Sigmoid colon (tissue), 7 donors: Measurements from ENCODE around the gene SH3BP5. TPM values are rescaled to one million over a fixed set of nuclear protein-coding genes. Genes with fewer than 3 reads are reported as not detected.
A peak's percentile ranks its signal among the peaks of the same experiment; 100 is the strongest.

Source experiments
- DNase-seq: peaks from one replicate; pipeline ENCODE4 v3.0.0-alpha.2; 2019
- H3K27ac ChIP-seq, 4 donors: fragments of 200-600 bp; sonication (generic); one replicate each; pipeline ENCODE4 v1.5.1; 2016 to 2019; ENCODE audit warnings: mild to moderate bottlenecking in 1 of 4
- H3K27me3 ChIP-seq, 3 donors: fragments of 200-600 bp; sonication (generic); one replicate each; pipeline ENCODE4 v1.5.1; 2019; ENCODE audit warnings: mild to moderate bottlenecking in 1 of 3
- H3K36me3 ChIP-seq, 4 donors: fragments of 200-600 bp; sonication (generic); one replicate each; pipeline ENCODE4 v1.5.1; 2016 to 2019
- H3K4me1 ChIP-seq, 4 donors: fragments of 200-600 bp; sonication (generic); one replicate each; pipeline ENCODE4 v1.5.1; 2017 to 2019
- H3K4me3 ChIP-seq, 4 donors: fragments of 200-600 bp; sonication (generic); one replicate each; pipeline ENCODE4 v1.5.1; 2017 to 2019; ENCODE audit warnings: mild to moderate bottlenecking in 2 of 4, moderate library complexity in 1 of 4
- H3K9me3 ChIP-seq, 4 donors: fragments of 200-600 bp in 3 of 4; sonication (generic) in 3 of 4; one replicate each; pipeline versions ENCODE4 v1.5.1 to v1.6.1; 2013 to 2019
- CTCF ChIP-seq, 4 experiments: fragments of 450-650 bp in 3 of 4; fragments of 200-600 bp in 1 of 4; IDR thresholded peaks; one replicate each; pipeline ENCODE4 v1.5.1; 2016 to 2019; ENCODE audit warnings: antibody characterized with exemption in 4 of 4, mild to moderate bottlenecking in 3 of 4, moderate library complexity in 2 of 4
- EP300 ChIP-seq, 4 donors: sonication (generic); formaldehyde crosslinking; IDR thresholded peaks; one replicate each; pipeline ENCODE4 v1.6.1; 2017; ENCODE audit warnings: antibody characterized with exemption in 4 of 4
- POLR2A ChIP-seq, 2 donors: fragments of 450-650 bp; IDR thresholded peaks; one replicate each; pipeline ENCODE4 v1.6.1; 2016; ENCODE audit warnings: antibody characterized with exemption in 2 of 2, mild to moderate bottlenecking in 2 of 2, moderate library complexity in 2 of 2
- POLR2AphosphoS5 ChIP-seq, 4 donors: sonication (generic); formaldehyde crosslinking; IDR thresholded peaks; one replicate each; pipeline ENCODE4 v1.6.1; 2017; ENCODE audit warnings: antibody characterized with exemption in 4 of 4
- WGBS, 2 donors: extraction: QIAGEN DNeasy Blood & Tissue Kit; methylation state at CpG; one replicate each; pipeline ENCODE4 v1.1.7; 2013; 5-methylcytosine and 5-hydroxymethylcytosine counted together
- intact Hi-C: fragments of 100-400 bp; cut with DNase I; formaldehyde crosslinking; loops from one replicate; pipeline ENCODE4 v1.15.1; 2023
- polyA plus RNA-seq, 3 donors: library from polyadenylated mRNA; stranded (reverse); fragments of 200-250 nt; gene quantifications; one replicate each; pipeline ENCODE4 v1.2.3, GENCODE V29; 2013
- total RNA-seq, 4 donors: library from RNA; depleted of rRNA; stranded (reverse); fragments of >200 nt; gene quantifications; one replicate each; pipeline ENCODE4 v1.1.0, GENCODE V29; 2016
- donor health status: healthy with polysubstance abuse.
- donor health status: Bipolar disorder and iron deficiency.
- donor health status: healthy.

SH3BP5 gene
- total and polyA plus RNA-seq, 7 donors: 5.5 to 40.4 (median 31.2) TPM

GRCh38 chr3:15337963-15338362, 5.6 kb upstream of the SH3BP5 start:
- no peaks in the 10 kb centered on the region for H3K27me3 ChIP-seq
- H3K4me1 ChIP-seq: peaks cover 0 to 2% (median 1%) of the 10 kb centered on the region in 4 donors
- H3K4me3 ChIP-seq: no peak overlapping the region
- DNase-seq: no peak
- H3K36me3 ChIP-seq: no peaks in the 10 kb centered on the region
- intact Hi-C loops: no loop called here
- no peaks in the 10 kb centered on the region for H3K9me3 ChIP-seq
- WGBS, 2 donors: 89 to 97% methylated on average over 1 of the region's 1 CpG
- H3K27ac ChIP-seq: no peak overlapping the region
- TF ChIP-seq POLR2A (IDR thresholded peaks at IDR 0.05) (no peak), EP300 (IDR thresholded peaks at IDR 0.05) (no peak), CTCF (IDR thresholded peaks at IDR 0.05) (no peak), POLR2AphosphoS5 (IDR thresholded peaks at IDR 0.05) (no peak)

GRCh38 chr3:15336057-15336456, 3.7 kb upstream of the SH3BP5 start:
- TF ChIP-seq POLR2A (IDR thresholded peaks at IDR 0.05): no peak
- no peak for TF ChIP-seq EP300 (IDR thresholded peaks at IDR 0.05)
- Histone ChIP-seq H3K27ac (no peak overlapping the region), H3K27me3 (no peaks in the 10 kb centered on the region), H3K9me3 (no peaks in the 10 kb centered on the region), H3K4me1 (peaks cover 0 to 13% (median 8%) of the 10 kb centered on the region in 4 donors), H3K4me3 (no peak overlapping the region), H3K36me3 (no peaks in the 10 kb centered on the region)
- WGBS, 2 donors: 93 to 94% methylated on average over 7 of the region's 7 CpGs
- DNase-seq: no peak
- intact Hi-C loops: no loop called here

GRCh38 chr3:15333956-15334263, 1.5 kb upstream of the SH3BP5 start:
- intact Hi-C loops: loop anchor here (2.0 to 5.0 kb wide), 3 partner anchors 43 to 127 kb away; partner anchors contain the start of gene CAPN7
- no peak for DNase-seq
- H3K4me3 ChIP-seq: no peak overlapping the region
- no peaks in the 10 kb centered on the region for H3K9me3 ChIP-seq
- H3K36me3 ChIP-seq: no peaks in the 10 kb centered on the region
- H3K27ac ChIP-seq: no peak overlapping the region
- no peaks in the 10 kb centered on the region for H3K27me3 ChIP-seq
- TF ChIP-seq CTCF (IDR thresholded peaks at IDR 0.05) (no peak), POLR2A (IDR thresholded peaks at IDR 0.05) (no peak), POLR2AphosphoS5 (IDR thresholded peaks at IDR 0.05) (no peak), EP300 (IDR thresholded peaks at IDR 0.05) (no peak)
- peaks cover 0 to 13% (median 8%) of the 10 kb centered on the region in 4 donors for H3K4me1 ChIP-seq

GRCh38 chr3:15333099-15333955, 941 bp upstream of the SH3BP5 start:
- H3K4me3 ChIP-seq: peak overlapping the region in 3 of 4 donors; percentile 66 to 79 (median 78)
- peak overlapping the region in 2 of 4 donors; percentile 77 to 81 for H3K27ac ChIP-seq
- TF ChIP-seq CTCF (IDR thresholded peaks at IDR 0.05): no peak
- no peak for TF ChIP-seq POLR2A (IDR thresholded peaks at IDR 0.05)
- no peak for TF ChIP-seq POLR2AphosphoS5 (IDR thresholded peaks at IDR 0.05)
- no peak for TF ChIP-seq EP300 (IDR thresholded peaks at IDR 0.05)
- no peaks in the 10 kb centered on the region for H3K9me3 ChIP-seq
- H3K27me3 ChIP-seq: no peaks in the 10 kb centered on the region
- DNase-seq: no peak
- intact Hi-C loops: loop anchor here (2.0 to 5.0 kb wide), 3 partner anchors 44 to 126 kb away; partner anchors contain the start of gene CAPN7
- no peaks in the 10 kb centered on the region for H3K36me3 ChIP-seq
- peaks cover 0 to 13% (median 8%) of the 10 kb centered on the region in 4 donors for H3K4me1 ChIP-seq
- WGBS, 2 donors: 88 to 93% methylated on average over 10 of the region's 10 CpGs

GRCh38 chr3:15331606-15332404, 581 bp downstream of the SH3BP5 start:
- TF ChIP-seq POLR2A (IDR thresholded peaks at IDR 0.05): no peak
- no peak for TF ChIP-seq EP300 (IDR thresholded peaks at IDR 0.05)
- peak in 3 of 4 donors; percentile 29 to 61 (median 34) for TF ChIP-seq POLR2AphosphoS5 (IDR thresholded peaks at IDR 0.05)
- DNase-seq: peak; percentile 84
- Histone ChIP-seq H3K36me3 (no peaks in the 10 kb centered on the region), H3K9me3 (no peaks in the 10 kb centered on the region), H3K4me1 (peaks cover 0 to 20% (median 8%) of the 10 kb centered on the region in 4 donors), H3K27ac (peak overlapping the region; percentile 77 to 82 (median 81)), H3K4me3 (peak overlapping the region; percentile 50 to 79 (median 72)), H3K27me3 (no peaks in the 10 kb centered on the region)
- 1% methylated on average over 71 of the region's 71 CpGs for WGBS, 2 donors
- intact Hi-C loops: loop anchor here (2.0 to 5.0 kb wide), 3 partner anchors 45 to 125 kb away; partner anchors contain the start of gene CAPN7
